Stomach (tissue), 19 donors: ENCODE measurements around the gene FTH1. TPM values are rescaled to one million over a fixed set of nuclear protein-coding genes. Genes with fewer than 3 reads are reported as not detected.

Experiments
- DNase-seq, 2 donors: peaks; one replicate each; pipeline versions ENCODE4 v3.0.0 to v3.0.0-alpha.2; 2013 to 2019
- H3K27ac ChIP-seq, 5 donors: fragments of 200-600 bp in 4 of 5; sonication (generic) in 4 of 5; one replicate each; pipeline ENCODE4 v1.5.1; 2013 to 2019; ENCODE audit warnings: mild to moderate bottlenecking in 1 of 5, moderate library complexity in 1 of 5
- H3K27me3 ChIP-seq, 3 donors: fragments of 200-600 bp; sonication (generic); one replicate each; pipeline ENCODE4 v1.5.1; 2017 to 2019; ENCODE audit warnings: mixed run types in 1 of 3
- H3K36me3 ChIP-seq, 4 donors: fragments of 200-600 bp; sonication (generic); 1 replicate in 3 of 4; 2 replicates in 1 of 4; pipeline ENCODE4 v1.5.1; 2016 to 2019
- H3K4me1 ChIP-seq, 4 donors: fragments of 200-600 bp; sonication (generic); one replicate each; pipeline ENCODE4 v1.5.1; 2016 to 2019
- H3K4me3 ChIP-seq, 4 donors: fragments of 200-600 bp; sonication (generic) in 3 of 4; one replicate each; pipeline ENCODE4 v1.5.1; 2016 to 2019; ENCODE audit warnings: mild to moderate bottlenecking in 1 of 4
- H3K9me3 ChIP-seq, 4 donors: fragments of 200-600 bp; sonication (generic); one replicate each; pipeline ENCODE4 v1.5.1; 2016 to 2019
- EP300 ChIP-seq: sonication (generic); formaldehyde crosslinking; IDR thresholded peaks from one replicate; pipeline ENCODE4 v1.6.1; 2017; ENCODE audit warnings: antibody characterized with exemption
- POLR2A ChIP-seq, 4 donors: fragments of 450-650 bp; IDR thresholded peaks; one replicate each; pipeline ENCODE4 v1.6.1; 2016; ENCODE audit warnings: antibody characterized with exemption in 4 of 4, control low read depth in 2 of 4, mild to moderate bottlenecking in 1 of 4, moderate library complexity in 1 of 4
- POLR2AphosphoS5 ChIP-seq, 3 donors: sonication (generic); formaldehyde crosslinking; IDR thresholded peaks; one replicate each; pipeline ENCODE4 v1.6.1; 2016; ENCODE audit warnings: antibody characterized with exemption in 3 of 3
- WGBS, 5 donors: extraction: QIAGEN DNeasy Blood & Tissue Kit in 3 of 5; methylation state at CpG; one replicate each; pipeline versions ENCODE4 v1.1.5 to v1.1.7; 2013 to 2018; 5-methylcytosine and 5-hydroxymethylcytosine counted together
- intact Hi-C: fragments of 100-400 bp; cut with DNase I; formaldehyde crosslinking; loops from one replicate; pipeline ENCODE4 v1.15.1; 2023; ENCODE audit warnings: low total_unique reads
- long read RNA-seq, 10 donors: transcript quantifications; one replicate each; lab custom pipeline, GENCODE V29; 2026
- polyA plus RNA-seq, 3 donors: library from polyadenylated mRNA; stranded (reverse); fragments of 200-250 nt; gene quantifications; one replicate each; pipeline ENCODE4 v1.2.3, GENCODE V29; 2013
- total RNA-seq, 5 donors: library from RNA; depleted of rRNA; stranded (reverse); fragments of >200 nt; gene quantifications; one replicate each; pipeline versions ENCODE4 v1.1.0 to v1.2.3, GENCODE V29; 2014 to 2016
- TF ChIP-seq, protein P1 (sequence below), 7 experiments: fragments of 450-650 bp in 4 of 7; fragments of 200-600 bp in 3 of 7; sonication (generic) in 3 of 7; IDR thresholded peaks; one replicate each; pipeline ENCODE4 v1.5.1; 2016 to 2019; ENCODE audit warnings: antibody characterized with exemption in 7 of 7, control low read depth in 2 of 7, mild to moderate bottlenecking in 1 of 7
- donor health status: healthy with polysubstance abuse.
- donor health status: Bipolar disorder and iron deficiency.
- donor health status: healthy.

The FTH1 gene
- total RNA-seq = 1,000 to 10,000 TPM in 4 of 5 donors, 100 to 1,000 TPM in 1; 703 to 2,177 (median 1,757) TPM
- polyA plus RNA-seq = 1,000 to 10,000 TPM; 4,996 to 8,523 (median 5,775) TPM
- long read RNA-seq, donor 1, transcript FTH1-201 (4 exons, 1,229 nt) = major isoform, 433 of 514 reads
- long read RNA-seq, donor 1, transcript FTH1-211 (3 exons, 788 nt) = minor isoform, 19 of 514 reads
- long read RNA-seq, donor 1, partial matches to known transcripts = 53 of 514 reads
- long read RNA-seq, donor 1, other reads (novel, unspliced or antisense) = 5 of 514 reads
- long read RNA-seq, donor 2, transcript FTH1-201 (4 exons, 1,229 nt) = major isoform, 799 of 867 reads
- long read RNA-seq, donor 2, transcript FTH1-211 (3 exons, 788 nt) = minor isoform, 25 of 867 reads
- long read RNA-seq, donor 2, partial matches to known transcripts = 32 of 867 reads
- long read RNA-seq, donor 2, other reads (novel, unspliced or antisense) = 7 of 867 reads
- long read RNA-seq, donor 3, transcript FTH1-201 (4 exons, 1,229 nt) = major isoform, 462 of 530 reads
- long read RNA-seq, donor 3, transcript FTH1-211 (3 exons, 788 nt) = minor isoform, 6 of 530 reads
- long read RNA-seq, donor 3, transcript FTH1-208 (4 exons, 912 nt) = minor isoform, 6 of 530 reads
- long read RNA-seq, donor 3, partial matches to known transcripts = 55 of 530 reads
- long read RNA-seq, donor 3, other reads (novel, unspliced or antisense) = 0 of 530 reads
- long read RNA-seq, donor 4, transcript FTH1-201 (4 exons, 1,229 nt) = major isoform, 105 of 106 reads
- long read RNA-seq, donor 4, partial matches to known transcripts = 0 of 106 reads
- long read RNA-seq, donor 4, other reads (novel, unspliced or antisense) = 0 of 106 reads
- long read RNA-seq, donor 5, transcript FTH1-212 (5 exons, 825 nt) = minor isoform, 5 of 1,034 reads
- long read RNA-seq, donor 5, transcript FTH1-211 (3 exons, 788 nt) = minor isoform, 11 of 1,034 reads
- long read RNA-seq, donor 5, transcript FTH1-201 (4 exons, 1,229 nt) = major isoform, 884 of 1,034 reads
- long read RNA-seq, donor 5, transcript FTH1-208 (4 exons, 912 nt) = minor isoform, 6 of 1,034 reads
- long read RNA-seq, donor 5, partial matches to known transcripts = 97 of 1,034 reads
- long read RNA-seq, donor 5, other reads (novel, unspliced or antisense) = 30 of 1,034 reads
- long read RNA-seq, donor 6, transcript FTH1-201 (4 exons, 1,229 nt) = major isoform, 1,918 of 2,142 reads
- long read RNA-seq, donor 6, transcript FTH1-211 (3 exons, 788 nt) = minor isoform, 43 of 2,142 reads
- long read RNA-seq, donor 6, transcript FTH1-208 (4 exons, 912 nt) = minor isoform, 11 of 2,142 reads
- long read RNA-seq, donor 6, partial matches to known transcripts = 134 of 2,142 reads
- long read RNA-seq, donor 6, other reads (novel, unspliced or antisense) = 35 of 2,142 reads
- long read RNA-seq, donor 7, transcript FTH1-201 (4 exons, 1,229 nt) = major isoform, 955 of 1,140 reads
- long read RNA-seq, donor 7, transcript FTH1-211 (3 exons, 788 nt) = minor isoform, 22 of 1,140 reads
- long read RNA-seq, donor 7, transcript FTH1-208 (4 exons, 912 nt) = minor isoform, 6 of 1,140 reads
- long read RNA-seq, donor 7, partial matches to known transcripts = 136 of 1,140 reads
- long read RNA-seq, donor 7, other reads (novel, unspliced or antisense) = 14 of 1,140 reads
- long read RNA-seq, donor 8, transcript FTH1-211 (3 exons, 788 nt) = minor isoform, 11 of 866 reads
- long read RNA-seq, donor 8, transcript FTH1-201 (4 exons, 1,229 nt) = major isoform, 759 of 866 reads
- long read RNA-seq, donor 8, transcript FTH1-208 (4 exons, 912 nt) = minor isoform, 6 of 866 reads
- long read RNA-seq, donor 8, partial matches to known transcripts = 72 of 866 reads
- long read RNA-seq, donor 8, other reads (novel, unspliced or antisense) = 15 of 866 reads
- long read RNA-seq, donor 9, transcript FTH1-208 (4 exons, 912 nt) = minor isoform, 6 of 913 reads
- long read RNA-seq, donor 9, transcript FTH1-211 (3 exons, 788 nt) = minor isoform, 26 of 913 reads
- long read RNA-seq, donor 9, transcript FTH1-201 (4 exons, 1,229 nt) = major isoform, 720 of 913 reads
- long read RNA-seq, donor 9, partial matches to known transcripts = 142 of 913 reads
- long read RNA-seq, donor 9, other reads (novel, unspliced or antisense) = 13 of 913 reads
- long read RNA-seq, donor 10, transcript FTH1-201 (4 exons, 1,229 nt) = major isoform, 401 of 447 reads
- long read RNA-seq, donor 10, transcript FTH1-211 (3 exons, 788 nt) = minor isoform, 12 of 447 reads
- long read RNA-seq, donor 10, partial matches to known transcripts = 22 of 447 reads
- long read RNA-seq, donor 10, other reads (novel, unspliced or antisense) = 8 of 447 reads

DNA sequence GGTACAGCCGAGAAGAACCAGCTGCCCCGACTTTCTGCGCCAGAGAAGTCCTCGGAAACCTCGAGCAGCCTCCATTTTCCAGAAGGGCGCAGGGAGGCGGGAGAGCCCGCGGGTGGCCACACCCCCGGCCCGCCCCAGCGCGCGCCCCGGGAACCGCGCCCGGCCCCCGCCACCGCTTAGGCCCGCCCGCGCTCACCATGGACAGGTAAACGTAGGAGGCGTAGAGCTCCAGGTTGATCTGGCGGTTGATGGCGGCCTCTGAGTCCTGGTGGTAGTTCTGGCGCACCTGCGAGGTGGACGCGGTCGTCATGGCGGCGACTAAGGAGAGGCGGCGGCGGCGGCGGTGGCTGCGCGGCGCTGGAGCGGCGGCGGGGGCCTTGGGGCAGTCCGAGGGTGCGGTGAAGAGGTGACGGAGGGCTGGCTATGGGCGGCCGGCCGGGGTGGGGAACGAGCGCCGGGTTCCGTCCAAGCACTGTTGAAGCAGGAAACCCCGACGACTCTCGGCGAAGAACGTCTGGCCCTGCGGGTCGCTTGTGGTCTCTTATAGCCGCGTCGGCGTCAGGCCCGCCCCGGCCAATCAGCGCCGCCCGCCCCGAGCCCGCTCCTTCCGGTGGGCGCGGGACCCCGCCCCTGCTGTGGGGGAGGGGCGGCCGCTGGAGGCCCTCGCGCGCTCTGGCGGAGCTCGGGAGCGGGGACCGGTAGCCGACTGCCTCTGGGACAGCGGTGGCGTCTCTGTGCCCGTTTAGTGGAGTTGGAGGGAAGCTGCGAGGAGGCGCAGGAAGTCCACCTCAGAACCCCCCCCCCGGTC lies at the start of gene FTH1:
Gene FTH1, minus strand, starts transcription at position 519 of the 808 bp plus-strand sequence. Its CDS starts 209 bp downstream, at position 310.
- Histone ChIP-seq H3K9me3 (no peaks in the 10 kb centered on the region), H3K4me3 (peak within 1 kb of the TSS; percentile 94 to 98 (median 96)), H3K27ac (peak within 1 kb of the TSS; percentile 99 to 100 (median 99)), H3K36me3 (peaks cover 20 to 40% (median 38%) of the 10 kb centered on the region in 4 donors), H3K27me3 (no peaks in the 10 kb centered on the region), H3K4me1 (peaks cover 71 to 79% (median 78%) of the 10 kb centered on the region in 4 donors)
- intact Hi-C loops = no loop called here
- TF ChIP-seq POLR2A (IDR thresholded peaks at IDR 0.05) (peak in 2 of 4 donors; percentile 43 to 95), POLR2AphosphoS5 (IDR thresholded peaks at IDR 0.05) (peak; percentile 87 to 100 (median 99))
- TF ChIP-seq, protein P1, sequence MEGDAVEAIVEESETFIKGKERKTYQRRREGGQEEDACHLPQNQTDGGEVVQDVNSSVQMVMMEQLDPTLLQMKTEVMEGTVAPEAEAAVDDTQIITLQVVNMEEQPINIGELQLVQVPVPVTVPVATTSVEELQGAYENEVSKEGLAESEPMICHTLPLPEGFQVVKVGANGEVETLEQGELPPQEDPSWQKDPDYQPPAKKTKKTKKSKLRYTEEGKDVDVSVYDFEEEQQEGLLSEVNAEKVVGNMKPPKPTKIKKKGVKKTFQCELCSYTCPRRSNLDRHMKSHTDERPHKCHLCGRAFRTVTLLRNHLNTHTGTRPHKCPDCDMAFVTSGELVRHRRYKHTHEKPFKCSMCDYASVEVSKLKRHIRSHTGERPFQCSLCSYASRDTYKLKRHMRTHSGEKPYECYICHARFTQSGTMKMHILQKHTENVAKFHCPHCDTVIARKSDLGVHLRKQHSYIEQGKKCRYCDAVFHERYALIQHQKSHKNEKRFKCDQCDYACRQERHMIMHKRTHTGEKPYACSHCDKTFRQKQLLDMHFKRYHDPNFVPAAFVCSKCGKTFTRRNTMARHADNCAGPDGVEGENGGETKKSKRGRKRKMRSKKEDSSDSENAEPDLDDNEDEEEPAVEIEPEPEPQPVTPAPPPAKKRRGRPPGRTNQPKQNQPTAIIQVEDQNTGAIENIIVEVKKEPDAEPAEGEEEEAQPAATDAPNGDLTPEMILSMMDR (IDR thresholded peaks at IDR 0.05) = no peak
- peak; percentile 96 to 98 for DNase-seq
- WGBS, 5 donors = 0 to 4% (median 2%) methylated on average over 16 to 93 of the region's 93 CpGs

DNA sequence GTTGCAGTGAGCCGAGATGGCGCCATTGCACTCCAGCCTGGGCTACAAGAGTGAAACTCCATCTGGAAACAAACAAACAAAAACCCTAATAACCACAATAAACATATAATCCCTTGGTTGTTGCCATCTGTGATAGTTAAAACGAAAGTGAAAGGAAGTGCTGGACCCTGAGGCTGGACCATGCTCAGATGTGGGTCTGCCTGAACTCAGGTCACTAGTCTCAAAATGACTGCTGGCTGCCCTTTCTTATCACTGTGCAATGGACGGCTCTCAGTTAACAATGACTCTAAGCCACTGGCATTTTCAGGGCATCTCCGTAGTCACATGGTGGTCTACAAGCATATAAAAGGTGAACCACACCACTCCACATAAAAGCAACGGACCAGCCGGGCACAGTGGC lies 48.2 kb upstream of the FTH1 start:
- 79 to 86% (median 81%) methylated on average over 7 of the region's 7 CpGs for WGBS, 5 donors
- Histone ChIP-seq H3K27me3 (no peaks in the 10 kb centered on the region), H3K4me3 (no peak overlapping the region), H3K4me1 (peaks cover 0 to 3% (median 0%) of the 10 kb centered on the region in 4 donors), H3K27ac (no peak overlapping the region), H3K9me3 (no peaks in the 10 kb centered on the region), H3K36me3 (no peaks in the 10 kb centered on the region)
- intact Hi-C loops = no loop called here
- no peak for DNase-seq
- TF ChIP-seq, protein P1 (IDR thresholded peaks at IDR 0.05) = no peak
- no peak for TF ChIP-seq POLR2AphosphoS5 (IDR thresholded peaks at IDR 0.05)
- TF ChIP-seq EP300 = no peak
- TF ChIP-seq POLR2A (IDR thresholded peaks at IDR 0.05) = no peak
